PC-3 (cell line): ENCODE data around the gene C12orf57.

Experiments used
- EZH2 ChIP-seq: fragments of 300-600 bp; sonication (generic); IDR thresholded peaks from one replicate; pipeline ENCODE4 v1.6.1; 2017; ENCODE audit warnings: antibody characterized with exemption, mild to moderate bottlenecking, low read length; ENCODE audit not compliant: unreplicated experiment
- EZH2phosphoT487 ChIP-seq: fragments of 300-600 bp; sonication (generic); IDR thresholded peaks from 2 replicates; pipeline ENCODE4 v1.6.1; 2018; ENCODE audit warnings: mild to moderate bottlenecking, antibody characterized with exemption, low read length, borderline replicate concordance
- TF ChIP-seq, protein P1 (sequence below): fragments of 300-600 bp; sonication (generic); conservative IDR thresholded peaks from 2 replicates; pipeline ENCODE4 v1.5.1; 2017; ENCODE audit warnings: antibody characterized with exemption, low read depth, mild to moderate bottlenecking, low read length

DNA sequence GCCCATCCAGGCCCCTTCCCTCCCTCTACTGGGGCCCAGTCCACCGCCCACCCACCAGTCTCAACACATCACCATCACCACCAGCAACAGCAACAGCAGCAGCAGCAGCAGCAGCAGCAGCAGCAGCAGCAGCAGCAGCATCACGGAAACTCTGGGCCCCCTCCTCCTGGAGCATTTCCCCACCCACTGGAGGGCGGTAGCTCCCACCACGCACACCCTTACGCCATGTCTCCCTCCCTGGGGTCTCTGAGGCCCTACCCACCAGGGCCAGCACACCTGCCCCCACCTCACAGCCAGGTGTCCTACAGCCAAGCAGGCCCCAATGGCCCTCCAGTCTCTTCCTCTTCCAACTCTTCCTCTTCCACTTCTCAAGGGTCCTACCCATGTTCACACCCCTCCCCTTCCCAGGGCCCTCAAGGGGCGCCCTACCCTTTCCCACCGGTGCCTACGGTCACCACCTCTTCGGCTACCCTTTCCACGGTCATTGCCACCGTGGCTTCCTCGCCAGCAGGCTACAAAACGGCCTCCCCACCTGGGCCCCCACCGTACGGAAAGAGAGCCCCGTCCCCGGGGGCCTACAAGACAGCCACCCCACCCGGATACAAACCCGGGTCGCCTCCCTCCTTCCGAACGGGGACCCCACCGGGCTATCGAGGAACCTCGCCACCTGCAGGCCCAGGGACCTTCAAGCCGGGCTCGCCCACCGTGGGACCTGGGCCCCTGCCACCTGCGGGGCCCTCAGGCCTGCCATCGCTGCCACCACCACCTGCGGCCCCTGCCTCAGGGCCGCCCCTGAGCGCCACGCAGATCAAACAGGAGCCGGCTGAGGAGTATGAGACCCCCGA is 7.0 kb upstream of the C12orf57 start:
- TF ChIP-seq EZH2 (no peak), EZH2phosphoT487 (no peak)
- TF ChIP-seq, protein P1, sequence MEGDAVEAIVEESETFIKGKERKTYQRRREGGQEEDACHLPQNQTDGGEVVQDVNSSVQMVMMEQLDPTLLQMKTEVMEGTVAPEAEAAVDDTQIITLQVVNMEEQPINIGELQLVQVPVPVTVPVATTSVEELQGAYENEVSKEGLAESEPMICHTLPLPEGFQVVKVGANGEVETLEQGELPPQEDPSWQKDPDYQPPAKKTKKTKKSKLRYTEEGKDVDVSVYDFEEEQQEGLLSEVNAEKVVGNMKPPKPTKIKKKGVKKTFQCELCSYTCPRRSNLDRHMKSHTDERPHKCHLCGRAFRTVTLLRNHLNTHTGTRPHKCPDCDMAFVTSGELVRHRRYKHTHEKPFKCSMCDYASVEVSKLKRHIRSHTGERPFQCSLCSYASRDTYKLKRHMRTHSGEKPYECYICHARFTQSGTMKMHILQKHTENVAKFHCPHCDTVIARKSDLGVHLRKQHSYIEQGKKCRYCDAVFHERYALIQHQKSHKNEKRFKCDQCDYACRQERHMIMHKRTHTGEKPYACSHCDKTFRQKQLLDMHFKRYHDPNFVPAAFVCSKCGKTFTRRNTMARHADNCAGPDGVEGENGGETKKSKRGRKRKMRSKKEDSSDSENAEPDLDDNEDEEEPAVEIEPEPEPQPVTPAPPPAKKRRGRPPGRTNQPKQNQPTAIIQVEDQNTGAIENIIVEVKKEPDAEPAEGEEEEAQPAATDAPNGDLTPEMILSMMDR, result no peak
